ENCODE measurements around the gene C6. TPM values are rescaled to one million over a fixed set of nuclear protein-coding genes. Genes with fewer than 3 reads are reported as not detected.

C6 gene
- total and polyA plus RNA-seq, 10 donors = 0.02 to 0.65 (median 0.17) TPM; not detected in 5

DNA sequence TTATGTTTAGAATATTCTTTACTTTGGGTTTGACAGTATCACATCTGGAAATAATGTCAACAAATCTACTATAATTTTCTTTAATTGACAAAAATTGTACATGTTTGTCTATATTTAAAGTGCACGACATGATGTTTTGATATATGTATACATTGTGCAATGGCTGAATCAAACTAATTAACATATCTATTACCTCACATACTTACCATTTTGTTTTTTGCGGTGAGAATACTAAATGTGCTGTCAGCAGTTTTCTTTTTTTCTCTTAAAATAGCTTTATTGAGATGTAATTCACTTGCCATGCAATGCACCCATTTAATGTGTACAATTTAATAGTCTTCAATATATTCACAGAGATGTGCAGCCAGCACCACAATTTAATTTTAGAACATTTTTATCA is 10.6 kb upstream of the C6 start:
- TF ChIP-seq POLR2A (IDR thresholded peaks at IDR 0.05) (no peak), POLR2AphosphoS5 (IDR thresholded peaks at IDR 0.05) (no peak)
- TF ChIP-seq, protein P1, sequence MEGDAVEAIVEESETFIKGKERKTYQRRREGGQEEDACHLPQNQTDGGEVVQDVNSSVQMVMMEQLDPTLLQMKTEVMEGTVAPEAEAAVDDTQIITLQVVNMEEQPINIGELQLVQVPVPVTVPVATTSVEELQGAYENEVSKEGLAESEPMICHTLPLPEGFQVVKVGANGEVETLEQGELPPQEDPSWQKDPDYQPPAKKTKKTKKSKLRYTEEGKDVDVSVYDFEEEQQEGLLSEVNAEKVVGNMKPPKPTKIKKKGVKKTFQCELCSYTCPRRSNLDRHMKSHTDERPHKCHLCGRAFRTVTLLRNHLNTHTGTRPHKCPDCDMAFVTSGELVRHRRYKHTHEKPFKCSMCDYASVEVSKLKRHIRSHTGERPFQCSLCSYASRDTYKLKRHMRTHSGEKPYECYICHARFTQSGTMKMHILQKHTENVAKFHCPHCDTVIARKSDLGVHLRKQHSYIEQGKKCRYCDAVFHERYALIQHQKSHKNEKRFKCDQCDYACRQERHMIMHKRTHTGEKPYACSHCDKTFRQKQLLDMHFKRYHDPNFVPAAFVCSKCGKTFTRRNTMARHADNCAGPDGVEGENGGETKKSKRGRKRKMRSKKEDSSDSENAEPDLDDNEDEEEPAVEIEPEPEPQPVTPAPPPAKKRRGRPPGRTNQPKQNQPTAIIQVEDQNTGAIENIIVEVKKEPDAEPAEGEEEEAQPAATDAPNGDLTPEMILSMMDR (IDR thresholded peaks at IDR 0.05 in 8 of 11, conservative IDR thresholded peaks at IDR 0.05 in 3 of 11) = no peak
- intact Hi-C loops (cut with DNase I; ENCODE audit: low total_unique reads) = no loop called here
- Histone ChIP-seq H3K36me3 (no peaks in the 10 kb centered on the region), H3K4me1 (no peaks in the 10 kb centered on the region), H3K27ac (no peak overlapping the region), H3K4me3 (no peak overlapping the region), H3K9me3 (peaks cover 0 to 13% (median 8%) of the 10 kb centered on the region in 8 donors), H3K27me3 (replicated peaks in 1 of 7) (no peaks in the 10 kb centered on the region)
- DNase-seq = no peak
- WGBS, 5 donors = 89 to 97% (median 95%) methylated on average over 2 of the region's 2 CpGs

- intact Hi-C loops (cut with DNase I; ENCODE audit: low total_unique reads) = no loop called here
- H3K9me3 ChIP-seq = no peaks in the 10 kb centered on the region
- no peak for DNase-seq
- peak overlapping the region in 2 of 8 donors; percentile 19 to 31 for H3K27ac ChIP-seq
- H3K4me3 ChIP-seq = no peak overlapping the region
- H3K4me1 ChIP-seq = no peaks in the 10 kb centered on the region
- no peaks in the 10 kb centered on the region for H3K36me3 ChIP-seq
- no peak for TF ChIP-seq POLR2AphosphoS5 (IDR thresholded peaks at IDR 0.05)
- WGBS, 5 donors = 64 to 76% (median 67%) methylated on average over 2 of the region's 2 CpGs
- H3K27me3 ChIP-seq (replicated peaks in 1 of 7) = no peaks in the 10 kb centered on the region
Observed at GRCh38 chr5:41219658-41220269, 6.4 kb upstream of the C6 start.

DNA sequence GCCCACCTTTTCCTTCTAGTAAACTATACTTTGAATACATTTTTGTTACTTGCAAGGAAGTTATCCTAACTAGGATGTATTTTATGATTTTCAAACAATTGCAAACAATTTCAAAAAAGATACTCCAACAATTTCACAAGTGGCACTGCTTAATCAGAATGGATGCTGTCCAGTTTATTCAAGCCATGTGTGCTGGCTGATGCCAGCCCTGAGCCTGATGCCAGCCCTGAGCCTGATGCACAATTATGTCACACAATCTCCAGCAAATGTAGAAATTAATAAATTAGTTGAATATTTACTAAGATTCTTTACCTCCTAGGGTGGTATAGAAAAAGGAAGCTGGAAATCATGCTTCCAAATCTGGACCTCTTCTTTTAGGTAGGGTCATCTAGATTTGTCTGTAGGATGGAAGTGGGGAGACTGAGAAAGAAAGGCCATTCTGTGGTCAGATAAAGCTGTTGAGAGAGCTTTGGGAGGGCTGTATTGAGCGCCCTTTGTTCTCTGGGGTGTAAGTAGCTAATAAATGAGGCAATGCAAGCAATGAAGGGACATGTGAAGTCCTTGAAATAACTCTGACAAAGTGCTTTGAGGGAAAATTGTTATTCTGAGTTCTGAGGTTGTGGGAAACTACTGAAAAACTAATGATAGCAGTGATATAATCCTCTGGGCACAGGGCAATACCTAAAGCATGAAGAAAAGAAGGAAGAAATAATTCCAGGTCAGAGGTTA is 5.8 kb upstream of the C6 start:
- intact Hi-C loops (cut with DNase I; ENCODE audit: low total_unique reads) = no loop called here
- 53 to 78% (median 56%) methylated on average over 1 of the region's 1 CpG for WGBS, 5 donors
- peak overlapping the region in 2 of 8 donors; percentile 19 to 31 for H3K27ac ChIP-seq
- no peaks in the 10 kb centered on the region for H3K4me1 ChIP-seq
- TF ChIP-seq, protein P1 (IDR thresholded peaks at IDR 0.05 in 8 of 11, conservative IDR thresholded peaks at IDR 0.05 in 3 of 11) = no peak
- TF ChIP-seq POLR2A (IDR thresholded peaks at IDR 0.05) (no peak), POLR2AphosphoS5 (IDR thresholded peaks at IDR 0.05) (no peak)
- H3K9me3 ChIP-seq = no peaks in the 10 kb centered on the region
- no peaks in the 10 kb centered on the region for H3K36me3 ChIP-seq
- no peak for DNase-seq
- no peak overlapping the region for H3K4me3 ChIP-seq
- no peaks in the 10 kb centered on the region for H3K27me3 ChIP-seq (replicated peaks in 1 of 7)

- Histone ChIP-seq H3K9me3 (peaks cover 0 to 4% (median 0%) of the 10 kb centered on the region in 8 donors), H3K27me3 (replicated peaks in 1 of 7) (no peaks in the 10 kb centered on the region), H3K4me3 (no peak overlapping the region), H3K27ac (no peak overlapping the region), H3K36me3 (no peaks in the 10 kb centered on the region), H3K4me1 (no peaks in the 10 kb centered on the region)
- no peak for DNase-seq
- TF ChIP-seq, protein P1 (IDR thresholded peaks at IDR 0.05 in 8 of 11, conservative IDR thresholded peaks at IDR 0.05 in 3 of 11) = no peak
- TF ChIP-seq POLR2AphosphoS5 (IDR thresholded peaks at IDR 0.05) (no peak), POLR2A (IDR thresholded peaks at IDR 0.05) (no peak)
- intact Hi-C loops (cut with DNase I; ENCODE audit: low total_unique reads) = no loop called here
Observed at GRCh38 chr5:41214182-41214581, 850 bp upstream of the C6 start.
